ENCODE data around the gene CASP8AP2. TPM values are rescaled to one million over a fixed set of nuclear protein-coding genes. Genes with fewer than 3 reads are reported as not detected.
A peak's percentile ranks its signal among the peaks of the same experiment; 100 is the strongest.

Gene CASP8AP2
- total and polyA plus RNA-seq, 2 experiments from 2014 or later = 31.3 to 75.5 TPM

- peaks cover 18% of the 10 kb centered on the region for H3F3A ChIP-seq (replicated peaks; ENCODE audit: low read depth)
- peak overlapping the region; percentile 48; the same call in 1 of the 2 replicates for H3K4me2 ChIP-seq
- no peak for ATAC-seq
- peak overlapping the region; percentile 62 for H3K27ac ChIP-seq (ENCODE audit: low read depth)
- Mint-ChIP-seq H3K4me1 (peaks cover 50% of the 10 kb centered on the region), H3K9me3 (no peaks in the 10 kb centered on the region; the same call in 2 of the 3 replicates), H3K27ac (peak overlapping the region; percentile 74; the same call in 1 of the 2 replicates), H3K27me3 (ENCODE audit: insufficient read depth, low read depth, poor library complexity) (peaks cover 11% of the 10 kb centered on the region), H3K36me3 (ENCODE audit: low read depth) (peaks cover 32% of the 10 kb centered on the region), H3K4me3 (no peak overlapping the region)
- H2AFZ ChIP-seq = no peak overlapping the region
- DNase-seq (ENCODE audit: low spot score) = no peak
- peaks cover 44% of the 10 kb centered on the region for H3K4me1 ChIP-seq (ENCODE audit: insufficient read depth)
- no peaks in the 10 kb centered on the region for H3K9me2 ChIP-seq (ENCODE audit: insufficient read depth)
- H3K4me3 ChIP-seq = no peak overlapping the region
- TF ChIP-seq ZNF331 (CRISPR knock-in tag; IDR thresholded peaks at IDR 0.05; ENCODE audit: low read depth) (no peak), REST (IDR thresholded peaks at IDR 0.05; ENCODE audit: unreplicated experiment) (no peak), NANOG (IDR thresholded peaks at IDR 0.05; ENCODE audit: borderline replicate concordance) (no peak), JUNB (IDR thresholded peaks at IDR 0.05; ENCODE audit: unreplicated experiment) (no peak), ZNF114 (CRISPR knock-in tag; IDR thresholded peaks at IDR 0.05) (no peak), ETS1 (IDR thresholded peaks at IDR 0.05) (no peak), ZNF462 (CRISPR knock-in tag; IDR thresholded peaks at IDR 0.05) (no peak), STAT1 (IDR thresholded peaks at IDR 0.05; ENCODE audit: unreplicated experiment) (no peak), POLR2AphosphoS5 (IDR thresholded peaks at IDR 0.05; ENCODE audit: low read depth) (no peak), EZH2 (IDR thresholded peaks at IDR 0.05; ENCODE audit: low read depth, unreplicated experiment) (no peak), CREB1 (CRISPR knock-in tag; IDR thresholded peaks at IDR 0.05; ENCODE audit: low read depth) (no peak), EZH2phosphoT487 (IDR thresholded peaks at IDR 0.05; ENCODE audit: unreplicated experiment) (no peak), CTCF (conservative IDR thresholded peaks at IDR 0.05; ENCODE audit: low read depth in 2 of 2) (no peak)
- peaks cover 100% of the 10 kb centered on the region for H3K79me2 ChIP-seq (replicated peaks; ENCODE audit: insufficient read depth)
- H3K27me3 ChIP-seq (ENCODE audit: insufficient read depth) = no peaks in the 10 kb centered on the region
- peaks cover 7% of the 10 kb centered on the region; the same call in 1 of the 2 replicates for H3K36me3 ChIP-seq (ENCODE audit: insufficient read depth)
- peaks cover 56% of the 10 kb centered on the region for H4K20me1 ChIP-seq (replicated peaks; ENCODE audit: insufficient read depth)
Measured at GRCh38 chr6:89805814-89806371, 23.8 kb upstream of the CASP8AP2 start.
